ENCODE results near the gene DNAH2.

GRCh38 chr17:7816926-7817642 lies 99.5 kb downstream of the DNAH2 start:
- TF ChIP-seq YY1 (IDR thresholded peaks at IDR 0.05; ENCODE audit: insufficient read depth, insufficient read length): no peak
- TF ChIP-seq SUZ12 (IDR thresholded peaks at IDR 0.05; ENCODE audit: extremely low read depth, insufficient read depth, insufficient read length): no peak

All from NT2/D1 (cell line).